CD14-positive monocyte (primary cell): ENCODE measurements around the gene PCDHB3. TPM values are rescaled to one million over a fixed set of nuclear protein-coding genes. Genes with fewer than 3 reads are reported as not detected.
"Not testable (repeated sequence)": the region's sequence is repeated elsewhere in the genome, so short reads cannot be mapped to it uniquely, and the experiment has no call there.

Source experiments
- DNase-seq, 3 donors: peaks; one replicate each; pipeline ENCODE4 v3.0.0-alpha.2; 2011 to 2022
- H2AFZ ChIP-seq: 2 replicates; pipeline ENCODE4 v1.6.0; 2012; ENCODE audit warnings: mild to moderate bottlenecking, low read depth, low read length, inconsistent platforms; ENCODE audit not compliant: insufficient read depth, poor library complexity, severe bottlenecking
- H3K27ac ChIP-seq, 2 donors: 1 replicate in 1 of 2; 2 replicates in 1 of 2; pipeline ENCODE4 v1.5.1; 2012 to 2013; ENCODE audit warnings: low read length in 2 of 2, control low read depth in 1 of 2, inconsistent platforms in 1 of 2, low read depth in 1 of 2, mild to moderate bottlenecking in 1 of 2
- H3K27me3 ChIP-seq, 2 donors: one replicate each; pipeline versions ENCODE4 v1.6.0 to v1.6.1; 2011 to 2013; ENCODE audit warnings: low read length in 2 of 2; ENCODE audit not compliant: control insufficient read depth in 2 of 2, insufficient read depth in 2 of 2
- H3K36me3 ChIP-seq, 2 donors: replicated peaks in 1 of 2; 1 replicate in 1 of 2; 2 replicates in 1 of 2; pipeline versions ENCODE4 v1.5.1 to v1.6.1; 2012 to 2013; ENCODE audit warnings: low read length in 2 of 2, control low read depth in 1 of 2, inconsistent platforms in 1 of 2, mild to moderate bottlenecking in 1 of 2; ENCODE audit not compliant: insufficient read depth in 2 of 2, control insufficient read depth in 1 of 2
- H3K4me1 ChIP-seq, 2 donors: 1 replicate in 1 of 2; 2 replicates in 1 of 2; pipeline versions ENCODE4 v1.5.1 to v1.6.1; 2012 to 2013; ENCODE audit warnings: low read length in 2 of 2, control low read depth in 1 of 2, inconsistent platforms in 1 of 2, mild to moderate bottlenecking in 1 of 2, moderate library complexity in 1 of 2; ENCODE audit not compliant: insufficient read depth in 2 of 2, control insufficient read depth in 1 of 2
- H3K4me2 ChIP-seq: replicated peaks from 2 replicates; pipeline ENCODE3; 2012; ENCODE audit warnings: low read length, moderate library complexity, mild to moderate bottlenecking; ENCODE audit not compliant: poor library complexity, severe bottlenecking; ENCODE audit errors: extremely low read depth
- H3K4me3 ChIP-seq, 3 experiments: fragments of 200-600 bp in 1 of 3; sonication (generic) in 1 of 3; replicated peaks in 1 of 3; 1 replicate in 2 of 3; 2 replicates in 1 of 3; pipeline ENCODE4 v1.5.1; 2011 to 2013; ENCODE audit warnings: low read length in 3 of 3, mild to moderate bottlenecking in 3 of 3, control low read depth in 2 of 3, low read depth in 2 of 3, inconsistent platforms in 1 of 3, moderate library complexity in 1 of 3
- H3K79me2 ChIP-seq: 2 replicates; pipeline ENCODE4 v1.6.0; 2012; ENCODE audit warnings: mild to moderate bottlenecking, control low read depth, inconsistent platforms, low read length, moderate library complexity; ENCODE audit not compliant: insufficient read depth
- H3K9ac ChIP-seq: 2 replicates; pipeline ENCODE4 v1.6.0; 2017; ENCODE audit warnings: low read length, mild to moderate bottlenecking; ENCODE audit not compliant: insufficient read depth, poor library complexity, severe bottlenecking
- H3K9me3 ChIP-seq, 2 donors: replicated peaks in 1 of 2; 1 replicate in 1 of 2; 2 replicates in 1 of 2; pipeline versions ENCODE4 v1.5.1 to v1.6.1; 2012 to 2013; ENCODE audit warnings: low read length in 2 of 2, control low read depth in 1 of 2; ENCODE audit not compliant: control insufficient read depth in 1 of 2, insufficient read depth in 1 of 2
- H4K20me1 ChIP-seq: 2 replicates; pipeline ENCODE4 v1.6.0; 2012; ENCODE audit warnings: mild to moderate bottlenecking, low read length, control low read depth, moderate library complexity; ENCODE audit not compliant: insufficient read depth
- H3K27ac Mint-ChIP-seq, 7 donors: one replicate each; pipeline ENCODE4 v1.8.0; 2020; ENCODE audit warnings: mild to moderate bottlenecking in 7 of 7, mixed read lengths in 7 of 7, moderate library complexity in 6 of 7, inconsistent platforms in 2 of 7
- H3K27me3 Mint-ChIP-seq, 3 donors: one replicate each; pipeline ENCODE4 v1.8.0; 2021 to 2022; ENCODE audit warnings: low read depth in 3 of 3, mild to moderate bottlenecking in 3 of 3, mixed read lengths in 3 of 3, moderate library complexity in 3 of 3, inconsistent platforms in 1 of 3
- H3K36me3 Mint-ChIP-seq, 2 donors: one replicate each; pipeline ENCODE4 v1.8.0; 2020; ENCODE audit warnings: mixed read lengths in 2 of 2, inconsistent platforms in 1 of 2, mild to moderate bottlenecking in 1 of 2
- H3K4me1 Mint-ChIP-seq: one replicate; pipeline ENCODE4 v1.8.0; 2020; ENCODE audit warnings: mild to moderate bottlenecking, mixed read lengths
- H3K4me3 Mint-ChIP-seq, 2 donors: one replicate each; pipeline ENCODE4 v1.8.0; 2020; ENCODE audit warnings: mild to moderate bottlenecking in 2 of 2, mixed read lengths in 2 of 2, moderate library complexity in 1 of 2
- H3K9me3 Mint-ChIP-seq, 7 donors: one replicate each; pipeline ENCODE4 v1.8.0; 2020 to 2022; ENCODE audit warnings: mixed read lengths in 7 of 7, mild to moderate bottlenecking in 6 of 7, moderate library complexity in 6 of 7, inconsistent platforms in 2 of 7
- CTCF ChIP-seq: fragments of 200-600 bp; IDR thresholded peaks from one replicate; pipeline ENCODE4 v1.8.0; 2022; ENCODE audit warnings: antibody characterized with exemption, mild to moderate bottlenecking
- WGBS: methylation state at CpG from one replicate; pipeline ENCODE4 v1.1.5; 2013; ENCODE audit warnings: missing lambda C conversion rate; ENCODE audit not compliant: insufficient coverage; 5-methylcytosine and 5-hydroxymethylcytosine counted together
- intact Hi-C, 2 donors: fragments of 100-400 bp; cut with micrococcal nuclease; formaldehyde crosslinking; loops; one replicate each; pipeline versions ENCODE4 v1.15.0 to v1.15.1; 2023
- polyA plus RNA-seq, 3 donors: library from polyadenylated mRNA; depleted of rRNA in 1 of 3; unstranded in 2 of 3; stranded (reverse) in 1 of 3; fragments of 300-500 nt in 2 of 3; fragments of >200 nt in 1 of 3; fragmentation: Illumina TruSeq in 2 of 3; gene quantifications; 1 replicate in 2 of 3; 2 replicates in 1 of 3; pipeline ENCODE4 v1.2.3, GENCODE V29; 2012 to 2021

The PCDHB3 gene
- polyA plus RNA-seq, 3 donors: not detected

- H3K27ac Mint-ChIP-seq: no peak within 1 kb of the TSS
- Histone ChIP-seq H3K27ac (no peak within 1 kb of the TSS), H4K20me1 (no peaks in the 10 kb centered on the region), H3K9me3 (peaks cover 23 to 29% of the 10 kb centered on the region in 2 donors), H3K4me1 (no peaks in the 10 kb centered on the region), H2AFZ (no peak within 1 kb of the TSS), H3K27me3 (peaks cover 0 to 8% of the 10 kb centered on the region in 2 donors), H3K9ac (no peak within 1 kb of the TSS), H3K4me3 (no peak within 1 kb of the TSS), H3K4me2 (no peak within 1 kb of the TSS), H3K79me2 (no peaks in the 10 kb centered on the region), H3K36me3 (no peaks in the 10 kb centered on the region)
- H3K36me3 Mint-ChIP-seq: no peaks in the 10 kb centered on the region
- H3K4me1 Mint-ChIP-seq: no peaks in the 10 kb centered on the region
- 18% methylated on average over 9 of the region's 16 CpGs for WGBS
- peaks cover 13 to 31% (median 21%) of the 10 kb centered on the region in 7 donors for H3K9me3 Mint-ChIP-seq
- H3K4me3 Mint-ChIP-seq: no peak within 1 kb of the TSS
- H3K27me3 Mint-ChIP-seq: peaks cover 2 to 15% (median 13%) of the 10 kb centered on the region in 3 donors
- DNase-seq: no peak
- TF ChIP-seq CTCF: no peak
- intact Hi-C loops: no loop called here
Observed at GRCh38 chr5:141121563-141121962, 21.3 kb downstream of the PCDHB3 start, which contains the start of gene PCDHB4. PCDHB4 (plus strand) TSS chr5:141121818; CDS start chr5:141121999, 181 bp downstream.

GRCh38 chr5:141121985-141122384 lies 21.7 kb downstream of the PCDHB3 start:
- no peak overlapping the region for H3K27ac Mint-ChIP-seq
- no peaks in the 10 kb centered on the region for H3K36me3 Mint-ChIP-seq
- Histone ChIP-seq H3K9me3 (peaks cover 20 to 25% of the 10 kb centered on the region in 2 donors), H3K4me1 (no peaks in the 10 kb centered on the region), H3K4me2 (no peak overlapping the region), H3K36me3 (no peaks in the 10 kb centered on the region), H3K79me2 (no peaks in the 10 kb centered on the region), H3K9ac (no peak overlapping the region), H2AFZ (no peak overlapping the region), H3K4me3 (no peak overlapping the region), H4K20me1 (no peaks in the 10 kb centered on the region), H3K27me3 (peaks cover 0 to 8% of the 10 kb centered on the region in 2 donors), H3K27ac (no peak overlapping the region)
- 41% methylated on average over 11 of the region's 12 CpGs for WGBS
- no peak for TF ChIP-seq CTCF
- intact Hi-C loops: no loop called here
- H3K4me3 Mint-ChIP-seq: no peak overlapping the region
- H3K27me3 Mint-ChIP-seq: peaks cover 2 to 15% (median 13%) of the 10 kb centered on the region in 3 donors
- peaks cover 13 to 30% (median 20%) of the 10 kb centered on the region in 7 donors for H3K9me3 Mint-ChIP-seq
- H3K4me1 Mint-ChIP-seq: no peaks in the 10 kb centered on the region
- no peak for DNase-seq

- DNase-seq, H4K20me1 ChIP-seq, H3K4me3 ChIP-seq, H3K36me3 Mint-ChIP-seq, H2AFZ ChIP-seq, H3K9ac ChIP-seq, H3K36me3 ChIP-seq, H3K27me3 ChIP-seq, H3K4me3 Mint-ChIP-seq, H3K4me1 Mint-ChIP-seq, H3K79me2 ChIP-seq, H3K4me1 ChIP-seq, H3K27ac ChIP-seq, intact Hi-C loops, H3K4me2 ChIP-seq: not testable (repeated sequence)
- WGBS: 33% methylated on average over 38 of the region's 73 CpGs
- peak overlapping the region in 1 of 7 donors; percentile 33 for H3K27ac Mint-ChIP-seq
- H3K9me3 ChIP-seq: peaks cover 17 to 24% of the 10 kb centered on the region in 2 donors
- peaks cover 13 to 27% (median 18%) of the 10 kb centered on the region in 7 donors for H3K9me3 Mint-ChIP-seq
- peaks cover 2 to 15% (median 13%) of the 10 kb centered on the region in 3 donors for H3K27me3 Mint-ChIP-seq
Observed at GRCh38 chr5:141123396-141124135, 23.3 kb downstream of the PCDHB3 start.
